NB4 (cell line): ENCODE data around the gene CD248.

Source experiments
- DNase-seq: peaks from one replicate; pipeline ENCODE4 v3.0.0; 2010; ENCODE audit warnings: low read depth
- H3K4me3 ChIP-seq: one replicate; pipeline ENCODE4 v1.5.1; 2011; ENCODE audit warnings: mild to moderate bottlenecking, low read depth, low read length, moderate library complexity
- MYC ChIP-seq: IDR thresholded peaks from 2 replicates; pipeline ENCODE4 v1.6.1; 2011; ENCODE audit warnings: low read depth, low read length
- POLR2A ChIP-seq: IDR thresholded peaks from 2 replicates; pipeline ENCODE4 v1.6.1; 2011; ENCODE audit warnings: mild to moderate bottlenecking; ENCODE audit not compliant: insufficient read length; ENCODE audit errors: extremely low read depth
- TF ChIP-seq, protein P1 (sequence below): IDR thresholded peaks from 2 replicates; pipeline ENCODE4 v1.6.1; 2011; ENCODE audit warnings: low read depth, low read length
- TF ChIP-seq, protein P2 (sequence below): IDR thresholded peaks from one replicate; pipeline ENCODE4 v1.5.1; 2012; ENCODE audit warnings: low read depth, low read length

Gene CD248

DNA sequence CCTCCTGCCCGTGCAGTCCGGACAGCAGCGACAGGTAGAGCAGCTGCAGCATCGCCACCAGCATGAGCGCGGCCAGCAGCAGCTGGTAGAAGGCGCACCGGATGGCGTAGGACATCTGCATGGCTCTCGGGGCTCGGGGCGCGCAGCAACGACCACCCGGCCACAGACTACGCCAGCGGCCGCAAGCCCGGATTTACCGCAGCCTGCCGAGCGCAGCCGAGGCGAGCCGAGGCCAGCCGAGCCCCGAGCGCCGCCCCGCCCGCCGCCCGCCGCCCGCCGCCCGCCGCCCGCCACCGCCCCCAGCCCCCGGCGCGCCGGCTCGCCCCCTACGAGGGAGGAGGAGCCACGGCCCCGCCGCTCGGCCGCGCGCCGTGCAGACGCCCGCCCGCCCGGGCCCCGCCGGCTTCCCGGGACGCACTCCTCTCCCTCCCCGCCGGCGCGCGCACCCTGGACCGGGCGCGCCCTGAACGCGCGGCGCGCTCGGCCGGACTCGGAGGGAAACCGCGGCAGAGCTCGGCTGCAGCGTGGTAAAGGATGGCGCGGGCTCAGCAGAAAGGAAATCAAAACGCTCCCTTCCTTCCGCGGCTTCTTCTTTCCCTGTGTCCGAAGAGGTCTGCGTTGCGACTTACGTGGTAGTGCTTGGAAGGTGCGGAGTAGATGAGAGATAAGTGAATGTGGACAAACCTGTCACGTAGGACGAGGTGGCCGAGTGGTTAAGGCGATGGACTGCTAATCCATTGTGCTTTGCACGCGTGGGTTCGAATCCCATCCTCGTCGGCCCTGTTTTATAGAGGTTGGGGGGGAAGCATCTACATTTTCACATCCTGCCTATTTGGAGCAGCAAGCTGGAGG is 30.8 kb upstream of the CD248 start, which contains the start of gene B4GAT1:
TSS of gene B4GAT1 (minus strand) at position 205 of the 852 bp plus-strand sequence. CDS start at position 121, 84 bp downstream.
- TF ChIP-seq, protein P1, sequence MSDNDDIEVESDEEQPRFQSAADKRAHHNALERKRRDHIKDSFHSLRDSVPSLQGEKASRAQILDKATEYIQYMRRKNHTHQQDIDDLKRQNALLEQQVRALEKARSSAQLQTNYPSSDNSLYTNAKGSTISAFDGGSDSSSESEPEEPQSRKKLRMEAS = peak; percentile 48; the same call in 1 of the 2 replicates
- TF ChIP-seq, protein P2, sequence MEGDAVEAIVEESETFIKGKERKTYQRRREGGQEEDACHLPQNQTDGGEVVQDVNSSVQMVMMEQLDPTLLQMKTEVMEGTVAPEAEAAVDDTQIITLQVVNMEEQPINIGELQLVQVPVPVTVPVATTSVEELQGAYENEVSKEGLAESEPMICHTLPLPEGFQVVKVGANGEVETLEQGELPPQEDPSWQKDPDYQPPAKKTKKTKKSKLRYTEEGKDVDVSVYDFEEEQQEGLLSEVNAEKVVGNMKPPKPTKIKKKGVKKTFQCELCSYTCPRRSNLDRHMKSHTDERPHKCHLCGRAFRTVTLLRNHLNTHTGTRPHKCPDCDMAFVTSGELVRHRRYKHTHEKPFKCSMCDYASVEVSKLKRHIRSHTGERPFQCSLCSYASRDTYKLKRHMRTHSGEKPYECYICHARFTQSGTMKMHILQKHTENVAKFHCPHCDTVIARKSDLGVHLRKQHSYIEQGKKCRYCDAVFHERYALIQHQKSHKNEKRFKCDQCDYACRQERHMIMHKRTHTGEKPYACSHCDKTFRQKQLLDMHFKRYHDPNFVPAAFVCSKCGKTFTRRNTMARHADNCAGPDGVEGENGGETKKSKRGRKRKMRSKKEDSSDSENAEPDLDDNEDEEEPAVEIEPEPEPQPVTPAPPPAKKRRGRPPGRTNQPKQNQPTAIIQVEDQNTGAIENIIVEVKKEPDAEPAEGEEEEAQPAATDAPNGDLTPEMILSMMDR = no peak
- TF ChIP-seq POLR2A (peak; percentile 44), MYC (peak; percentile 33)
- DNase-seq = peak; percentile 92
- peak within 1 kb of the TSS; percentile 76 for H3K4me3 ChIP-seq

DNA sequence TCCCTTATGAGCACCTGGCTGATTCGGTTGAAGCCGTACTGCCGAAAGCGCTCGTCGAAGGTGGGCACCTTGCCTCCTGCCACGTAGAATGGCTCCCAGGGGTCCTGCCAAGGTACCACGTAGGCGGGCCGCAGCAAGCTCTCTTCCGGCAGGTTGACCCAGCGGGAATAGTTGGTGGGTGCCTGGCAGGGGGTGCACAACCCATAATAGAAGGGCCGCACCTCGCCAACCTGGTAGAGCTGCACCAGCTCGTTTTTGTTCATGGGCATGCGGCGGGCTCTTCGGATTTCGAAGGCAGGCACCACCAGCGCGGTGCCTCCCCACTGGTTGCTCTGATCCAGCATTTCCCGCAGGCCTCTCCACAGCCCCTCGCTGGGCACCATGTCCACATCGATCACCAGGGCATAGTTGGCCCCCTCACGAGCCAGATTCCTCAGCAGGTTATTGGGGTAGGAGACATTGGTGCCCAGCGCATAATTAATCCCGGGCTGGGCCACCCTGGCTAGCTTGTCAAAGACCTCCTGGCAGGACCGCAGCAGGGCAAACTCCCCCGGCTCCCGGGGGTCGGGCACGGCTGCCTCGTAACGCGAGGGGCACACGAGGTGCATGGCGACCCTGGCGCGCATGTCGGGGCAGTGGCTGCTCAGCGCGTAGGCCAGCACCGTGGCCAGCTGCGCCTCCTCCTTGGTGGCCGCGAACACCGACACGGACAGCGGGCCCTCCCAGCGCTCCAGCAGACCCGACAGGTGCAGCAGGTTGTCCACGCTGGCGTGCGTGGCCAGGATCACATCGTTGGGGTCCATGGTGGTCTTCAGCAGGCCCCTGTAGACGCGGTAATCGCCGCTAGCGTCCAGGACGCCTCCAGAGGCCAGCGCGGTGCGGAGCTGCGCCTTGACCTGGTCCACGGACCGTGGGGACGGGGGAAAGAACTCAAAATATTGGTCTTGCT is 29.9 kb upstream of the CD248 start:
- H3K4me3 ChIP-seq = peak overlapping the region; percentile 64
- peak; percentile 18 for DNase-seq
- TF ChIP-seq, protein P2 = no peak
- no peak for TF ChIP-seq MYC
- no peak for TF ChIP-seq POLR2A
- TF ChIP-seq, protein P1 = no peak

DNA sequence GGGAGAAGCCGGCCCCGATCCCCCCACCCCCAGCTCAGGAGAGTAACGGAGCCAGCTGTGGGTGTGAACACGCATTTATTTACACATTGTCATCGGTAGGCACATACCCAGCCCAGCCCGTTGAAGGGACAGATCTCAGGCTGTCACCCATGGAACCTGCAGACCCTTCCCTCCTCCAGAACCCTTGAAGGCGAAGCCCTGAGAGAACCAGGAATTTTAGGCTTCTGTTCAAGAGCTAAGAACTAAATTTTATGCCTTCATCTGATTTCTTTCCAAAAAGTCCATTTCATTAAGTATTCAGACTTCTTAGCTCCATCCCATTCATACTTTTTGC is 28.4 kb upstream of the CD248 start:
- H3K4me3 ChIP-seq = peak overlapping the region; percentile 72
- DNase-seq = no peak
- TF ChIP-seq, protein P2 = no peak
- TF ChIP-seq, protein P1 = no peak
- TF ChIP-seq MYC (no peak), POLR2A (no peak)

DNA sequence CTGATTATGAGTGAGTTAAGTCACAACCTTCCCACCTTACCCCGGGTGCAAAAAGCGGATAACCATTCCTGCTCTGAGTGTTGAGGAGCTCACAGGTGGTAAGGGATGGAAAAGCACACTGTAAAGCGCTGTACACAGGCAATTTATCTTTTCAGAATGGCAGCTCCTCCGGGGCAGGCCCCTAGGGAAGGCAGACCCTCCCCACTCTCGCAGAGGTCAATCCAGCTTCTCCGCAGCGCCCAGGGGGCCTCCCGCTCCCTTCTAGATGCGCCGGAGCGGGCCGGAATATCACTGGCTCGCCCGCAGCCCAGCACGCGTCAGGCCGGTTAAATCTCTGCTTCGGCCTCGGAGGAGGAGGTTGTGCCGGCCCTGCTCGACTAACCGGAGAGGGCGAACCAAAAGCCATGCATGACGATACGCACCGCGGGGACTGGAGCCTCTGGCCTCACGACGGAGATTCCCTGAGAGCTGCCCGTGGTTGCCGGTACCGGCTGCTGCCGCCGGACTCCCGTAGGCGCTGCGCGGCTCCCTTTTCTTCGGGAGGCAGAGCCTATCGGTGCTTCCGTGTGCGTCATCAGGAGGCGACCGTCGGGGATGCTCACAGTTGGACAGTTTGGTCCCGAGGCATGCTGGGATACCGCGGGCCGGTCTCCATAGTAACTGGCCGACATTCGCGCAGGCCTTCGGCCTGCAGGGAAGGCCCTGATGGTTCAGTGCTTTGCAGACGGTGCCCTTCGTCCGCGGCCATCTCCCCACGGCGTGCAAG is 27.9 kb upstream of the CD248 start, which contains the start of gene BRMS1:
TSS of gene BRMS1 (minus strand) at position 555 of the 766 bp plus-strand sequence. CDS start 2,870 bp downstream, outside the sequence.
- TF ChIP-seq, protein P2 = no peak
- TF ChIP-seq, protein P1 = peak; percentile 56
- TF ChIP-seq MYC = peak; percentile 73
- TF ChIP-seq POLR2A = peak; percentile 86
- peak; percentile 98 for DNase-seq
- peak within 1 kb of the TSS; percentile 72 for H3K4me3 ChIP-seq

DNA sequence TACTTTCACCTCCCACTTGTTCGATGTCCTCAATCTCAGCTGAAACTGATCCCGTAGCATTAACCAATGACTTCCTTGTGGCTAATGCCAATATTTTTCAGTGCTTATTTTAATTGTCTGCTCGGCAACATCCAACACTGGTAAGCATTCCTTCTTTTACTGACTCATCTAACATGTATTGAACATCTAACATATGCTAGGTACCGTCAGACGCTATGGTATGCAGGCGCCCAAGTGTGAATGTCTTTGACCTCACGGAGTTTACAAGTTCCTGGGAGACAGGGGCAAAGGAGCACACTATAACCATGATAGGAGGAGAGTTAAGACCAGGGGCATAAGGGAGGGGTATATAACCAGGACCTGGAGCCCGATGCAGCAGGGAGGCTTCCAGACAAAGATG is 26.3 kb upstream of the CD248 start:
- no peak overlapping the region for H3K4me3 ChIP-seq
- TF ChIP-seq MYC (no peak), POLR2A (no peak)
- TF ChIP-seq, protein P2 = no peak
- TF ChIP-seq, protein P1 = no peak
- no peak for DNase-seq
